Stimulated activated CD4-positive, alpha-beta T cell treated with anti-CD3 and anti-CD28 coated beads, TNF-alpha, amount 100 ng/mL, for 48 hours (primary cell): Measurements from ENCODE around the gene CENPP.

Experiments used
- DNase-seq, 3 donors: peaks; one replicate each; pipeline ENCODE4 v3.0.0-alpha.2; 2020; ENCODE audit warnings: low read depth in 3 of 3

The CENPP gene

GRCh38 chr9:92598382-92598781 lies 272.6 kb downstream of the CENPP start:
- DNase-seq: no peak

- DNase-seq: no peak
These were observed 274.2 kb downstream of the CENPP start for GRCh38 chr9:92599938-92600461.

- DNase-seq: no peak
These were observed 274.9 kb downstream of the CENPP start for GRCh38 chr9:92600462-92601261.

- DNase-seq: no peak
These were observed 275.7 kb downstream of the CENPP start for GRCh38 chr9:92601451-92601850.

GRCh38 chr9:92602413-92602812 lies 276.7 kb downstream of the CENPP start:
- DNase-seq: no peak

- DNase-seq: no peak
These were observed 277.3 kb downstream of the CENPP start for GRCh38 chr9:92603100-92603499.

GRCh38 chr9:92603990-92604389 lies 278.2 kb downstream of the CENPP start:
- no peak for DNase-seq

- no peak for DNase-seq
These were observed 279.5 kb downstream of the CENPP start for GRCh38 chr9:92605224-92605623.

- DNase-seq: no peak
These were observed 281.3 kb downstream of the CENPP start for GRCh38 chr9:92607088-92607487.

- DNase-seq: no peak
These were observed 282.0 kb downstream of the CENPP start for GRCh38 chr9:92607773-92608172.

- DNase-seq: no peak
These were observed 282.6 kb downstream of the CENPP start for GRCh38 chr9:92608241-92608908.

GRCh38 chr9:92608909-92609445 lies 283.2 kb downstream of the CENPP start:
- no peak for DNase-seq

GRCh38 chr9:92610470-92611420 lies 285.0 kb downstream of the CENPP start:
- DNase-seq: no peak

GRCh38 chr9:92611621-92612285 lies 286.0 kb downstream of the CENPP start:
- no peak for DNase-seq

- DNase-seq: no peak
These were observed 286.5 kb downstream of the CENPP start for GRCh38 chr9:92612292-92612691.

GRCh38 chr9:92612816-92613215 lies 287.1 kb downstream of the CENPP start:
- no peak for DNase-seq

GRCh38 chr9:92613268-92614122 lies 287.7 kb downstream of the CENPP start:
- no peak for DNase-seq

GRCh38 chr9:92614123-92614510 lies 288.4 kb downstream of the CENPP start:
- DNase-seq: no peak

GRCh38 chr9:92614763-92615461 lies 289.2 kb downstream of the CENPP start:
- DNase-seq: no peak

- DNase-seq: no peak
These were observed 290.0 kb downstream of the CENPP start for GRCh38 chr9:92615790-92616189.
